Measurements from ENCODE around the gene CD180. TPM values are rescaled to one million over a fixed set of nuclear protein-coding genes. Genes with fewer than 3 reads are reported as not detected.

The CD180 gene
- total RNA-seq, 6 experiments from 2014 or later, result not detected

DNA sequence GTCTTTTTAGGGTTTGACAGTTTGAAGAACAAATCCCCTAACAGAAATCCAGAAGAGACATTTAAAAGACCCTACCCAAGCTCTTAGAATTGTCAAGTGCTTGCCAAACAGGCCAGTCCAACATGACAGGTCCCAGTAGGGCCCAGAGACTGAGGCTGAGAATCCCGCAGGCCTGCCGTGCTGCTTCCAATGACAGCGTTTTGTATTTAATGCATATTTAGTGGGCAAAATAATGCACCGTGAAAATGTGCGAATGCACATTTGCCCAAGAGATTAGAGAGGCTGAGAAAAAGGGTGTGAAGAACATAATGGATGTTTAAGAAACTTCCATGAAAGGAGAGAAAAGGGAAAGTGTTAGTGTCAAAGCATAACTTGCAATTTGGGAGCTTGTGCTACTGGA, 57.6 kb downstream of the CD180 start:
- TF ChIP-seq, protein P1, sequence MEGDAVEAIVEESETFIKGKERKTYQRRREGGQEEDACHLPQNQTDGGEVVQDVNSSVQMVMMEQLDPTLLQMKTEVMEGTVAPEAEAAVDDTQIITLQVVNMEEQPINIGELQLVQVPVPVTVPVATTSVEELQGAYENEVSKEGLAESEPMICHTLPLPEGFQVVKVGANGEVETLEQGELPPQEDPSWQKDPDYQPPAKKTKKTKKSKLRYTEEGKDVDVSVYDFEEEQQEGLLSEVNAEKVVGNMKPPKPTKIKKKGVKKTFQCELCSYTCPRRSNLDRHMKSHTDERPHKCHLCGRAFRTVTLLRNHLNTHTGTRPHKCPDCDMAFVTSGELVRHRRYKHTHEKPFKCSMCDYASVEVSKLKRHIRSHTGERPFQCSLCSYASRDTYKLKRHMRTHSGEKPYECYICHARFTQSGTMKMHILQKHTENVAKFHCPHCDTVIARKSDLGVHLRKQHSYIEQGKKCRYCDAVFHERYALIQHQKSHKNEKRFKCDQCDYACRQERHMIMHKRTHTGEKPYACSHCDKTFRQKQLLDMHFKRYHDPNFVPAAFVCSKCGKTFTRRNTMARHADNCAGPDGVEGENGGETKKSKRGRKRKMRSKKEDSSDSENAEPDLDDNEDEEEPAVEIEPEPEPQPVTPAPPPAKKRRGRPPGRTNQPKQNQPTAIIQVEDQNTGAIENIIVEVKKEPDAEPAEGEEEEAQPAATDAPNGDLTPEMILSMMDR (IDR thresholded peaks at IDR 0.05), result no peak
- H3K27me3 Mint-ChIP-seq (ENCODE audit: insufficient read depth), result no peaks in the 10 kb centered on the region
- no peak overlapping the region for H3K27ac Mint-ChIP-seq
- H3K4me3 Mint-ChIP-seq, result no peak overlapping the region
- no peak for DNase-seq
- H3K36me3 Mint-ChIP-seq (ENCODE audit: low read depth), result peaks cover 6% of the 10 kb centered on the region; the same call in 1 of the 2 replicates
- no peaks in the 10 kb centered on the region for H3K9me3 Mint-ChIP-seq
- H3K4me1 Mint-ChIP-seq (ENCODE audit: low read depth), result no peaks in the 10 kb centered on the region

DNA sequence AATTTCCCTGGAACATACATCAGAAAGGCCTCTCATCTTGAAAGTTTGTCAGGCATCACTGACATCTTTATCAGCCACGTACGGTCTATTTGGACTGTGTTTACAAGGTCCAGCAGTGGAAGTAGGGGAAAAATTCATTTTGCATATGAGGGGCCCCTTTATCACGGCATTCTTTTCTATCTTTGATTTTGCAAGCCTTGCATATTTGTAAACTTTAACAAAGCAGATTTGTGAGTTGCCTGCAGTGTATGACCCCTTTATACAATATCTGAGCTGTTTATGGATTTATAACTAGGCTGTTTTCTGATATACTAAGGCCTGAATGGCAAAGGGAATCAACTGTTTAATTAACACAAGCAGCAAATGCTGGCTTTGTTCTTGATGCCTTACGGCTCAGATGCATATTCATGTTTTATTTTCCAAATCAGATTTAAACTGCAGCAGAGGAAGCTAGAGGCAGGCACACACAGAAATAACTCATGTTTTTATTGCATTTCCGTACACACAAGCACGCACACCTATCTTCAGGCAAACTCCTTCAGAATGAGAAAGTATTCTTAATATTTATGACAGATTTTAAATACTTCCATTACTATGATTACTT, 61.1 kb downstream of the CD180 start:
- Mint-ChIP-seq H3K4me1 (ENCODE audit: low read depth) (no peaks in the 10 kb centered on the region), H3K27me3 (ENCODE audit: insufficient read depth) (no peaks in the 10 kb centered on the region), H3K27ac (no peak overlapping the region), H3K9me3 (no peaks in the 10 kb centered on the region), H3K4me3 (no peak overlapping the region), H3K36me3 (ENCODE audit: low read depth) (no peaks in the 10 kb centered on the region)
- TF ChIP-seq, protein P1 (IDR thresholded peaks at IDR 0.05), result no peak
- no peak for DNase-seq

DNA sequence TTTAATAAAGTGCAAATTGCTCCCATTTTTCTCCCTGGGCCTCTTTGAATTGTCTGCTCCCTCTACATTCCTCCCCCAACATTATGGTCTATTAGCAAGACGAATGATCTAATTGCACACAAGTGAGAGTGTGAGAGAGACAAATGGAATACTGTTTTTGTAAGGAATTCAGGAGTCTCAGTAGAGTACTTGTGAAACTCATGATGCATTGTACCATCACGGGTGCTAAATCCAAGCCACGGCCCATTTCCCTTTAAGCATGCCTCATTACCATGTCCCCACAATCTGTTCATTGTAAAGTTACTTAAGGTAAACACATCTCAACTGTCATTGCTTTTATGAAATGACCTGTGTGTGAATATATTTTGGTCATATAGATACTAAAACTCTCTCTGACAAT, 62.8 kb downstream of the CD180 start:
- Mint-ChIP-seq H3K27me3 (ENCODE audit: insufficient read depth) (no peaks in the 10 kb centered on the region), H3K36me3 (ENCODE audit: low read depth) (no peaks in the 10 kb centered on the region), H3K27ac (no peak overlapping the region), H3K9me3 (no peaks in the 10 kb centered on the region), H3K4me1 (ENCODE audit: low read depth) (no peaks in the 10 kb centered on the region), H3K4me3 (no peak overlapping the region)
- no peak for DNase-seq
- TF ChIP-seq, protein P1 (IDR thresholded peaks at IDR 0.05), result no peak

DNA sequence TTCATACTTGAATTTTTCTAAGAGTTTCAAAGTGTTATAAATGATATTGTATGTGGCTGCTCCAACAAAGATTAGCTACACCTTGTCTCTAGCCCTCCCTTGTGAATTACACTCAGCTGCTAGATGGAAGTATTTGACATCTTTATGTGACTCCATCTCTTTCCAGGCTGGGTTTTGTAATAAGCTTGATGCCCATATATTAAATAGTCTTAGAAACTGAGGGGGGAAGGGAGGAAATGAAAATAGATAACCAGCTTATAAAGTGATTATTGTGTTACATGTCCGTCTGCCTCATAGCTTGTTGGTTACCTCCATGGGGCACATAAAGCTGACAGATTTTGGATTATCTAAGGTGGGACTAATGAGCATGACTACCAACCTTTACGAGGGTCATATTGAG, 63.4 kb downstream of the CD180 start:
- Mint-ChIP-seq H3K9me3 (no peaks in the 10 kb centered on the region), H3K4me3 (no peak overlapping the region), H3K36me3 (ENCODE audit: low read depth) (no peaks in the 10 kb centered on the region), H3K4me1 (ENCODE audit: low read depth) (no peaks in the 10 kb centered on the region), H3K27me3 (ENCODE audit: insufficient read depth) (no peaks in the 10 kb centered on the region), H3K27ac (no peak overlapping the region)
- DNase-seq, result no peak
- TF ChIP-seq, protein P1 (IDR thresholded peaks at IDR 0.05), result no peak

DNA sequence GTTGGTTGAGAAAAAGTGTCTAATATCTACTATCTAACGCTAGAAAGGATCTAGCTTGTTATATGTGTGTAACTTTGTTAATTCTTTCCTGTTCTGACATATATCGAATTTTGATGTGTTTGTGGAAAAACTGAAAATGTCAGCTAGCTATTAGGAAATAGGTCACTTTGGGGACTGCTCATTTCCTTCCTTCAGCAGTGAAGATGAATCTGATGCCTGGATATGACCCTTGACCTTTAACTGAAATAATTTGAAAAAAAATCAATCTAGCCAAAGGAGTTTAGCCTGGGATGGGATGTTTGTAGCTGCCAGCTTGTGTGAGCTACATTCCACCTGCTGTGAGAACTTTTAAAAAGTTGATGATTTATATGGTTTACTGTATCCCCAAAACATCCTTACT, 66.8 kb downstream of the CD180 start:
- H3K27ac Mint-ChIP-seq, result no peak overlapping the region
- TF ChIP-seq, protein P1 (IDR thresholded peaks at IDR 0.05), result no peak
- H3K4me1 Mint-ChIP-seq (ENCODE audit: low read depth), result no peaks in the 10 kb centered on the region
- no peaks in the 10 kb centered on the region for H3K36me3 Mint-ChIP-seq (ENCODE audit: low read depth)
- no peaks in the 10 kb centered on the region for H3K27me3 Mint-ChIP-seq (ENCODE audit: insufficient read depth)
- no peaks in the 10 kb centered on the region for H3K9me3 Mint-ChIP-seq
- DNase-seq, result no peak
- H3K4me3 Mint-ChIP-seq, result no peak overlapping the region
